GM23338 (cell line): ENCODE data around the gene MTRF1.

Experiments
- EZH2 ChIP-seq: fragments of 200-600 bp; sonication (generic); IDR thresholded peaks from one replicate; pipeline ENCODE4 v1.8.0; 2017; ENCODE audit warnings: antibody characterized with exemption, mild to moderate bottlenecking, low read depth; ENCODE audit not compliant: unreplicated experiment
- JUNB ChIP-seq: IDR thresholded peaks from one replicate; pipeline ENCODE4 v1.6.1; 2016; ENCODE audit warnings: antibody characterized with exemption; ENCODE audit not compliant: unreplicated experiment
- NANOG ChIP-seq: IDR thresholded peaks from 2 replicates; pipeline ENCODE4 v1.6.1; 2016; ENCODE audit warnings: antibody characterized with exemption, borderline replicate concordance
- TF ChIP-seq, protein P1 (sequence below), 2 experiments: fragments of 200-600 bp in 1 of 2; sonication (generic) in 1 of 2; conservative IDR thresholded peaks; 2 replicates each; pipeline versions ENCODE4 v1.5.1 to v1.6.1; 2016 to 2017; ENCODE audit warnings: antibody characterized with exemption in 2 of 2, low read depth in 2 of 2, mild to moderate bottlenecking in 2 of 2, moderate library complexity in 1 of 2

DNA sequence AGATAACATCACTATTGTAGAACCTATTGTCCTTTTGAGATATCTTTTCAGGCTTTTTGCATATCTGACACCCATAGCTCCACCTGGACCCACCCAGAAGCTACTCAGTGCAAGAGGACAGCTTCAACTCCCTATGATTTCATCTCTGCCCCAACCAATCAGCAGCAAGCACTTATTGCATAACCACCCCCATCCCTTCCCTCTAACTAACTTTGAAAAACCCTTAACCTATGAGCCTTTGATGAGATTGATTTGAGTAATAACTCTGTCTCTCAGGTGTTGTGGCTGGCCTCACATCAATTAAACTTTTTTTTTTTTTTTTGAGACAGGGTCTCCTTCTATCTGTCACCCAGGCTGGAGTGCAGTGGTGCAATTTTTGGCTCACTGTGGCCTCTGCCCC, 13.4 kb upstream of the MTRF1 start:
- TF ChIP-seq, protein P1, sequence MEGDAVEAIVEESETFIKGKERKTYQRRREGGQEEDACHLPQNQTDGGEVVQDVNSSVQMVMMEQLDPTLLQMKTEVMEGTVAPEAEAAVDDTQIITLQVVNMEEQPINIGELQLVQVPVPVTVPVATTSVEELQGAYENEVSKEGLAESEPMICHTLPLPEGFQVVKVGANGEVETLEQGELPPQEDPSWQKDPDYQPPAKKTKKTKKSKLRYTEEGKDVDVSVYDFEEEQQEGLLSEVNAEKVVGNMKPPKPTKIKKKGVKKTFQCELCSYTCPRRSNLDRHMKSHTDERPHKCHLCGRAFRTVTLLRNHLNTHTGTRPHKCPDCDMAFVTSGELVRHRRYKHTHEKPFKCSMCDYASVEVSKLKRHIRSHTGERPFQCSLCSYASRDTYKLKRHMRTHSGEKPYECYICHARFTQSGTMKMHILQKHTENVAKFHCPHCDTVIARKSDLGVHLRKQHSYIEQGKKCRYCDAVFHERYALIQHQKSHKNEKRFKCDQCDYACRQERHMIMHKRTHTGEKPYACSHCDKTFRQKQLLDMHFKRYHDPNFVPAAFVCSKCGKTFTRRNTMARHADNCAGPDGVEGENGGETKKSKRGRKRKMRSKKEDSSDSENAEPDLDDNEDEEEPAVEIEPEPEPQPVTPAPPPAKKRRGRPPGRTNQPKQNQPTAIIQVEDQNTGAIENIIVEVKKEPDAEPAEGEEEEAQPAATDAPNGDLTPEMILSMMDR (conservative IDR thresholded peaks at IDR 0.05; ENCODE audit: low read depth in 2 of 2): no peak
- TF ChIP-seq JUNB (no peak), NANOG (no peak), EZH2 (no peak)
